H1 (cell line): ENCODE results near the gene PI4KA. TPM values are rescaled to one million over a fixed set of nuclear protein-coding genes. Genes with fewer than 3 reads are reported as not detected.

ENCODE experiments used
- CBX5 ChIP-seq: fragments of 300-800, 300-1000 bp; sonication (generic); IDR thresholded peaks from 2 replicates; pipeline ENCODE4 v1.7.1; 2016; ENCODE audit warnings: antibody characterized with exemption, low read length, low read depth
- GTF2F1 ChIP-seq: IDR thresholded peaks from 2 replicates; pipeline ENCODE4 v1.6.1; 2012; ENCODE audit warnings: low read depth, low read length, improper control_type of control experiment, borderline replicate concordance
- polyA plus RNA-seq, 7 experiments: library from polyadenylated mRNA; depleted of rRNA in 3 of 7; stranded (reverse) in 5 of 7; unstranded in 2 of 7; fragments of >200 nt in 5 of 7; fragments of 200-250 nt in 2 of 7; gene quantifications; 1 replicate in 5 of 7; 2 replicates in 1 of 7; 4 replicates in 1 of 7; pipeline versions ENCODE4 v1.2.1 to v1.2.3, GENCODE V29; 2011 to 2013; ENCODE audit warnings: missing spikeins in 2 of 7, mixed read lengths in 2 of 7
- total RNA-seq: library from RNA; stranded (reverse); fragmentation: NEBNext Ultra II Directional; extraction: Animal tissue kit (Norgen Biotek cat#: 25700); gene quantifications from 2 replicates; pipeline ENCODE4 v1.2.1, GENCODE V29; 2021

The PI4KA gene
- total and polyA plus RNA-seq, 2 of the 8 experiments (the other 6 are each of a cell fraction or from before 2014, with no cell fraction given), result 22.5 to 37.7 TPM

DNA sequence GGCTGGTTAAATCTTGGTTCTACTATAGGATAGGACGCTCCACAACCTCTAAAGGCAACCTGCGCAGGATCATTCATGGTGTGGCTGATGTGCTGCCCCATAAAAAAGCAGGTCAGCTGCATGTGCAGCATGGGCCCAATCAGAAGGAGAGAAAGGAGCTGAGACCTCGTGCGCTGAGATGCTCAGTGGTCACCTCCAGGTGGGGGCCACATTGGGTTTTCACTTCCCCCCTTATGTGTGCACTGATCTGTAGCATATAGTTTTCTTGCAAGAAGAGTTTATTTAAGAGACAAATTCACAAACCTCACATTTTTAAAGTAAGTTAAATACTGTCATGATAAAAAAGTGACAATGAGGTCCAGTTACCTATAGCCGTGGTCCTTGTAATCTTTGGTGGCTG lies 60.4 kb downstream of the PI4KA start (continued):
- TF ChIP-seq CBX5 (no peak), GTF2F1 (no peak)
- TF ChIP-seq, all 59 proteins: peak for 0
